HG02610 (cell line): ENCODE data around the gene PLA2G4D.

Source experiments
- ATAC-seq: cut with Tn5 transposase; IDR thresholded peaks from one replicate; pipeline ENCODE4 v1.9.1; 2021; ENCODE audit warnings: mild to moderate bottlenecking, moderate library complexity; ENCODE audit not compliant: unreplicated experiment

Gene PLA2G4D

GRCh38 chr15:42031198-42031915 is 63.0 kb downstream of the PLA2G4D start:
- ATAC-seq, result no peak

GRCh38 chr15:42027521-42027920 is 66.8 kb downstream of the PLA2G4D start:
- ATAC-seq, result no peak

GRCh38 chr15:42024303-42024702 is 70.1 kb downstream of the PLA2G4D start:
- ATAC-seq, result no peak

GRCh38 chr15:42021593-42021992 is 72.8 kb downstream of the PLA2G4D start:
- no peak for ATAC-seq

GRCh38 chr15:42020713-42021273 is 73.6 kb downstream of the PLA2G4D start, which contains the start of gene PLA2G4E:
TSS of gene PLA2G4E (minus strand) at chr15:42021042. CDS start at chr15:42021030, 12 bp downstream.
- no peak for ATAC-seq

- ATAC-seq, result no peak
These were observed 75.8 kb downstream of the PLA2G4D start for GRCh38 chr15:42018306-42019224.
